HUES64 (cell line): ENCODE data around the gene USP3.

Experiments used
- H3K27ac ChIP-seq: 2 replicates; pipeline ENCODE4 v1.7.0; 2013; ENCODE audit warnings: low read depth, low read length, inconsistent platforms
- H3K27me3 ChIP-seq: 2 replicates; pipeline ENCODE4 v1.6.1; 2013; ENCODE audit warnings: mild to moderate bottlenecking, low read length; ENCODE audit not compliant: insufficient read depth
- H3K36me3 ChIP-seq: 2 replicates; pipeline ENCODE4 v1.6.1; 2013; ENCODE audit warnings: mild to moderate bottlenecking, low read length; ENCODE audit not compliant: insufficient read depth
- H3K4me1 ChIP-seq: 2 replicates; pipeline ENCODE4 v1.6.1; 2013; ENCODE audit warnings: mild to moderate bottlenecking, low read length, moderate library complexity; ENCODE audit not compliant: insufficient read depth
- H3K4me3 ChIP-seq: 2 replicates; pipeline ENCODE4 v1.5.1; 2013; ENCODE audit warnings: mild to moderate bottlenecking, low read length, moderate library complexity
- H3K9ac ChIP-seq: 2 replicates; pipeline ENCODE4 v1.6.1; 2013; ENCODE audit warnings: mild to moderate bottlenecking, low read depth, low read length
- H3K9me3 ChIP-seq: 2 replicates; pipeline ENCODE4 v1.6.1; 2013; ENCODE audit warnings: low read depth, low read length; ENCODE audit not compliant: insufficient read depth
- WGBS: fragments of 150-250, 120-280 bp; methylation state at CpG from one replicate; pipeline ENCODE4 v1.1.7; 2013; ENCODE audit warnings: missing lambda C conversion rate; 5-methylcytosine and 5-hydroxymethylcytosine counted together

USP3 gene

DNA sequence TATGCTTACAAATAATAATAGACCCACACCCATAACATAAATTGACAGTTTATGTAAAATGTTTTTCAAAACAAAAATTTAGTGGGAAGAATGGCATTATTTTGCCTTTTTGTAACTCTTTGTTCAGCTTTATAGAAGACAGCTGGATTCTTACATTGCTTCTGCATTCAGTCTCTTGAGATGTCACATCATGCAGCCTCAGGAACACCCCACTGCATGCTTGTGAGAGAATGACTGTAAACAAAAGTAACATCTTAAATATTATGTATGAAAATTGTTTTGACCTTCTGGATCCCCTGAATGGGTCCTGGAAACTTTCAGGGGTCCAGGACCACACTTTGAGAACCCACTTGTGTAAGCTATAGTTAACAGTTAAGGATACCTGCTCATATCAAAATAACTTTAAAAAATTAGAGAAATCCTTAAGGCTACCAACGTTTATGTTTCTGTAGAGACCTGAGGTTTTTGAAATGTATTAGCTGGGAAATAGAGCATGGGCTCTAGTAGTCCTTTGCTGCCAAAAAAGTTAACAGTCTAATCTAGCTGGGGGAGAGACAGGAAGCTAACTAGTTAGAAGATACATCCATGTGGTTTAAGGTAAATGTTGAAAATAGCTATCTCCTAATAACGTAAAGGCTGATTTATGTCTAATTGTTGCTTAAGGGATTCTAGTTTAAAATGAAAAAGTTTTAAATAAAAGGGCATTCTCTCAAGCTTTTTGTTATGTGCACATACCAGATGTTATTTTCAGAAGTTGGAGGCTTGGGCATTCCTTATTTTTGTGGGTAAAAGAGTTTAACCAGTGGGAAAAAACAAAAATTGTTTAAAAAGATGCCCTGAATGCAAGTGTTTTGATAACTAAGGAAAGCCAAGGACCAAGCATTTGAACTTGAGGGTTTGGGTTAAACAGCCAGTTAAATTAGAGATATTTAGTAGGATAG, 3.8 kb downstream of the USP3 start:
- H3K9ac ChIP-seq = no peak overlapping the region
- WGBS = 55% methylated on average over 2 of the region's 2 CpGs
- no peak overlapping the region for H3K4me3 ChIP-seq
- peaks cover 25% of the 10 kb centered on the region; the same call in 1 of the 2 replicates for H3K4me1 ChIP-seq
- H3K36me3 ChIP-seq = no peaks in the 10 kb centered on the region
- H3K27me3 ChIP-seq = peaks cover 69% of the 10 kb centered on the region
- no peaks in the 10 kb centered on the region for H3K9me3 ChIP-seq
- no peak overlapping the region for H3K27ac ChIP-seq

DNA sequence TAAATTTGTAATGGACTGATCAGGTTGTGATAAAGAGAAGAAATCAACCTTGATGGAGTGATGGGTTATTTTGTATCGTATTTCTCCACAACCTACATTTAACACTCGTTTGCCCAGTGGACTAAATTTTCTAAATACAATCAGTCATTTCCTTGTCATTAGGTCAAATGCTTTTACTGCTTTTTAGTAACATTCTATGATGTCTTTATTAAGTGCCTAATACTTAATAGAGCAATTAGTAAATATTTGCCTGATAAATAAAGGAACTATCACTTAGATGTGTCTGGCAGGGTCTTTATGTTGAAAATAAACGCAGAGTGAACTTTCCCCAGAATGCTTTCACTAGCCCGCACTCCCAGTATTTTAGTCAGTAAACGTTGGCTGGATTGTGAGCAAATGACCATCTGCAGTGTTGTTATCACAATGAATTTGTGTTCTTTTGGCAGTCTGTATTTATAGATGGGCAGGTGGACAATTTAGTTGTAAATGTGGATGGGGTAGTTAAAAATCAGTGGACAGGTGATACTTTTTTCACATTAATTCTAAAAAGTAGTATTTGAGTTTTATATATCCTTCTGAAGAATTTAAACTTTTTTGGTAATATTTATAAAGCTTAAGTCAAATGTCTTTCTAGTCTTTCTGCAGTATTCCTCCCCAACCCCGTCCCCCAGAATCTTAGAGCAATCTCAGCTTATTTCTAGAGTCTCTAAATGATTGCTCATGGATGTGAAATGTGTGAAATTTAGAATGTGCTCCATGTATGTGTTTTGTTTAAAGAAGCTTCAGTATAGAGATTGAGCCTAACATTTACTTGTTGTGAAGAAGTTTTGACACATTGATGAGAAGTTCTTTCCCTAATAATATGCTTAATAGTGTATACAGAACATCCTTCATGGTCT, 4.9 kb downstream of the USP3 start:
- Histone ChIP-seq H3K9me3 (no peaks in the 10 kb centered on the region), H3K27ac (no peak overlapping the region), H3K27me3 (peaks cover 59% of the 10 kb centered on the region), H3K4me1 (peaks cover 24% of the 10 kb centered on the region; the same call in 1 of the 2 replicates), H3K4me3 (no peak overlapping the region), H3K36me3 (no peaks in the 10 kb centered on the region), H3K9ac (no peak overlapping the region)
- WGBS = 65% methylated on average over 3 of the region's 6 CpGs

DNA sequence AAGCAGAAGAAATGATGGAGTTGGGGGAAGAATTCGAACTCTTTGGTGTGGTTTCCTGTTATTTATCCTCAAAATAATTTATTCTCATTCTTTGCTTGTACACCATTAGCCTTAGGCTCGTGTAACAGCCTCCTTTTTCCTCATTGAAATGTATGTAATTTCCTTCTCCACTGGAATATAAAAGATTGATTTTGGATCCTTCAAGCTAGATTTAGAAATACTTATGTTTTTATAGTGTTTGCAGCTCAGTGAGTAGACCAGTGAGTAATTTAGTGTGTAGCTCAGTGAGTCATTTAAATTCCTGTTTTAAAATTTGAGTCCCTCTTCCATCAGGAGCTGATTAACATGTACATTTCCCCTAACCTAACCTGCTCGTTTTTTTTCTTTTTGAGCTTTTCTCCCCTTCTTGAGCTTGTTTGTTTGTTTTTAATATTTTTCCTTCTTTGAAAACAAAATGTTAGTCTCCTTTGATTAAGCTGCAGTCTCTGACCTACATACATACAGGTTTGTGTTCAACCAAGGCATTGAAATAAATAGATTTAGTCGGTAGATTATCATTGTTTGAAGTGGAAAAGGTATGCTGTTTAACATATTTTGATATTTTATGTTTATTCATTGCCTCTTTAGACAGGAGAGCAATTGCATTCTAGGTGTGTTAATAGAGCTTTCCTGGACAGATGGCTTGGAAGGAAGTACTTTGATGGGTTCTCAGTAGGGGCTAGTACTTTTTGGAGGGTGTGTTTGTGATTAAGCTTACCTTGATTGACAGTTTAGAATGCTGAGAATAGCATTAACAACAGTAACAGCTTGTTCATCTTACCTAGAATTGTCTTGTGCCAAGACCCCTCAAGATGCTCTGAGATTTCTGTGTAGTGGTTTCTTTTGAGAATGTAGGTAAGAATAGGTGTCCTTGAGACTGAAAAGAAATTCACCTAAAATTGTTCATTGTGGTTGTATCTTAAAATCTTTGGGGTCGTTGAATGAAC, 5.9 kb downstream of the USP3 start:
- no peak overlapping the region for H3K4me3 ChIP-seq

DNA sequence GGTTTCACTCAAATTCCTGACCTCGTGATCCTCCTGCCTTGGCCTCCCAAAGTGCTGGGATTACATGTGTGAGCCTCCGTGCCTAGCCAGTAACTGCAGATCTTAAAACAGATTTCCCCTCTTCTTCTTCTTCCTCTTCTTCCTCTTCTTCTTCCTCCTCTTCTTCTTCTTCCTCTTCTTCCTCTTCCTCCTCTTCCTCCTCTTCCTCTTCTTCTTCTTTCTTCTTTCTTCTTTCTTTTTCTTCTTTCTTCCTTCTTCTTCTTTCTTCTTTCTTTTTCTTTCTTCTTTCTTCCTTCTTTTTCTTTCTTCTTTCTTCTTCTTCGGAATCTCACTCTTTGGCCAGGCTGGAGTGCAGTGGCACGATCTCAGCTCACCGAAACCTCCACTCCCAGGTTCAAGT, 7.8 kb downstream of the USP3 start:
- Histone ChIP-seq H3K9ac (no peak overlapping the region), H3K27me3 (peaks cover 31% of the 10 kb centered on the region), H3K4me1 (peaks cover 46% of the 10 kb centered on the region), H3K4me3 (no peak overlapping the region), H3K9me3 (no peaks in the 10 kb centered on the region), H3K27ac (no peak overlapping the region), H3K36me3 (no peaks in the 10 kb centered on the region)
- 87% methylated on average over 5 of the region's 5 CpGs for WGBS

More for the DNA sequence above, 5.9 kb downstream of the USP3 start:
- no peaks in the 10 kb centered on the region for H3K36me3 ChIP-seq
- no peak overlapping the region for H3K9ac ChIP-seq
- WGBS = 43% methylated on average over 3 of the region's 5 CpGs
- peaks cover 33% of the 10 kb centered on the region for H3K4me1 ChIP-seq
- H3K9me3 ChIP-seq = no peaks in the 10 kb centered on the region
- H3K27me3 ChIP-seq = peaks cover 50% of the 10 kb centered on the region
- H3K27ac ChIP-seq = no peak overlapping the region

DNA sequence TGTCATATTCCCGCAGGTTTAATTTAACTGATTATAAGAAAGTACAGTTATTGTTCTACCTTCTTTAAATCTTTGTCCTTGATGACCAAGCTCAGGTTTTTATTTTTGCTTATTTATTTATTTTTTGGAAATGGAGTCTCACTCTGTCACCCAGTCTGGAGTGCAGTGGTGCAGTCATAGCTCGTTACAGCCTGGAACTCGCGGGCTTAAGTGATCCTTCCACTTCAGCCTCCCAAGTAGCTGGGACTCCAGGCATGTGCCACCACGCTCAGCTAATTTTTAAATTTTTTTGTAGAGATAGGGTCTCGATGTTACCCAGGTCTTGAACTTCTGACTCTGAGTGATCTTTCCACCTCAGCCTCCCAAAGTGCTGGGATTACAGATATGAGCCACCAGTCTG, 8.9 kb downstream of the USP3 start:
- 88% methylated on average over 5 of the region's 6 CpGs for WGBS
- H3K9ac ChIP-seq = no peak overlapping the region
- no peaks in the 10 kb centered on the region for H3K36me3 ChIP-seq
- H3K4me3 ChIP-seq = no peak overlapping the region
- peaks cover 20% of the 10 kb centered on the region for H3K27me3 ChIP-seq
- no peak overlapping the region for H3K27ac ChIP-seq
- H3K4me1 ChIP-seq = peaks cover 57% of the 10 kb centered on the region
- no peaks in the 10 kb centered on the region for H3K9me3 ChIP-seq

DNA sequence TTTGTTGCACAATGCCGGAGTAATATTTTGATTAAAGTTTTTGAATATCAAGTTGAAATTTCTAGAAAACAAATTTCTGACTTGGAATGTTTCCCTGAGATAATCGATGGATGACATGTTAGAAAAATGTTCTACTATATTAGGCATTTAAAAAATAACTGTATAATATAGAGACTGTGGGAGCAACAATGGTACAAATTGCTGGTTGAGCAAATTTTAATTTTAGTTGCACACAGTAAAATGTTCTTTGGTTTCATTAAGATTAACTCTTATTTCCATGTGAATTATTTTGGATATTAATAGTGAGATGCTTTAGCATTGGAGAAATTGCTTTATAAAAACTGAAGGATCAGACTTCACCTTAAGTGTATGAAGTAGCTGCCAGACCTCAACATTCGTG, 9.3 kb downstream of the USP3 start:
- Histone ChIP-seq H3K4me3 (no peak overlapping the region), H3K4me1 (peaks cover 57% of the 10 kb centered on the region)
- WGBS = 96% methylated on average over 3 of the region's 3 CpGs

DNA sequence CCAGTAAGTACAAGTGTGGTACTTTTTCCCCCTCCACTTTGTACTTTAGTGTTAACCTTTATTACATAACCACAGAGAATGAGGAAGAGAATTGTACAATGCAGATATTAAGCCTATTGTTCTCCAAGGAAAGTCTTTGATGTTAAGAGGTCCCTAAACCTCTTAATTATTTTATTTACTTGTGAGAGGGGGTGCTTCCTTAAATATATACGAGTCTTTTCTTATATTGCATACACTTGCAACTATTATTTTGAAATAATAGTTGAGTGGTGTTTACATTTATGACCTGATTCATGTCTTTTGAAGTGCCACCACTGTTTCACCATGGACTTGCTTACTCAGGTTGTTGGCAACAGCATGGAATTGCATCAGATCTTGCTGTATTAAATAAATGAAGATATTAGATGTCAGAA, 10.1 kb downstream of the USP3 start:
- H3K27me3 ChIP-seq = peaks cover 7% of the 10 kb centered on the region
- no peak overlapping the region for H3K4me3 ChIP-seq
- H3K4me1 ChIP-seq = peaks cover 55% of the 10 kb centered on the region
- H3K9me3 ChIP-seq = no peaks in the 10 kb centered on the region
- WGBS = no CpG with 5 or more reads among the region's 1 CpG
- no peak overlapping the region for H3K9ac ChIP-seq
- no peaks in the 10 kb centered on the region for H3K36me3 ChIP-seq
- H3K27ac ChIP-seq = peak overlapping the region; percentile 62; the same call in 1 of the 2 replicates

More for the DNA sequence above, 9.3 kb downstream of the USP3 start:
- Histone ChIP-seq H3K9me3 (no peaks in the 10 kb centered on the region), H3K9ac (no peak overlapping the region), H3K27me3 (peaks cover 16% of the 10 kb centered on the region), H3K27ac (no peak overlapping the region), H3K36me3 (no peaks in the 10 kb centered on the region)

DNA sequence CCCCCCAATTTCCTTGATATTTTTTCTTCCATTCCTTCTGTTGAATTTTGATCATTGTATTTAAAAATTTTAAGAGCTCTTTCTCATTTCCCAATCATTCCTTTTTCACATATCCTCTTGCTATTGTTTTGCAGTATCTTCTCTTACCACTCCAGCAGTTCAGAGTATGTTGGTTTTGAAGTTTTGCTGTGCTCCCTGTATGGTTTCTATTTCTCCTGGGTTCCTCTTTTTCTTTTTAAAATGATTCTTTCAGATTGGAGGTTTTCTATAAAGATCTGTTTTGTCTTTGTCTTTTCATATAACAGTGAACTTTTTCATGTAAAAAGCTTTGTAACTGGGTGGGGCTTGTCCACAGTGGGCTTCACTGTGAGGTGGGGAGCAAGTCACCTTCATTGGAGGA, 12.8 kb downstream of the USP3 start:
- H3K27ac ChIP-seq = peak overlapping the region; percentile 16; the same call in 1 of the 2 replicates
- peaks cover 40% of the 10 kb centered on the region for H3K4me1 ChIP-seq
- H3K9ac ChIP-seq = no peak overlapping the region
- H3K4me3 ChIP-seq = no peak overlapping the region
- H3K27me3 ChIP-seq = no peaks in the 10 kb centered on the region
- no peaks in the 10 kb centered on the region for H3K36me3 ChIP-seq
- H3K9me3 ChIP-seq = no peaks in the 10 kb centered on the region

DNA sequence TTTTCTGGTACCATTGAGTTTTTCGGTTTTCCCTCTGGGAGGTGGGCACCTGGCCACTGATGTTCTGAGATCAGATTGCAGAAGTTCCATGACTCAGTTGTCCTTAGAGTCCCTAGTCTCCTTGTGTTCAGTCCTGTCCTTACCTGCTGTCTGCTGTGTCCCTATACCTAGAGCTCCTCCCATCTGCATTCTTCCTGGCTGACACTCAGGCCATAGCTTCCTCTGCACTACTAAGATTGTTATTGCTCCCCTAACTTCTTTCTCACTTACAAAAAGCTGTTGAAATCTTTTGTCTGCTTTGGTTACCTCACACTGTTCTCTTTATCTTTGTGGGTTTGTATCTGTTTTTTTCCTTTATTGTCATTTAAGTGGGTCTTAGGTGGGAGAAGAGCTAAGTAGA, 13.2 kb downstream of the USP3 start:
- H3K36me3 ChIP-seq = no peaks in the 10 kb centered on the region
- no peaks in the 10 kb centered on the region for H3K27me3 ChIP-seq
- 41% methylated on average over 1 of the region's 1 CpG for WGBS
- no peaks in the 10 kb centered on the region for H3K9me3 ChIP-seq
- peaks cover 40% of the 10 kb centered on the region for H3K4me1 ChIP-seq
- H3K9ac ChIP-seq = no peak overlapping the region
- no peak overlapping the region for H3K4me3 ChIP-seq
- H3K27ac ChIP-seq = peak overlapping the region; percentile 16; the same call in 1 of the 2 replicates

DNA sequence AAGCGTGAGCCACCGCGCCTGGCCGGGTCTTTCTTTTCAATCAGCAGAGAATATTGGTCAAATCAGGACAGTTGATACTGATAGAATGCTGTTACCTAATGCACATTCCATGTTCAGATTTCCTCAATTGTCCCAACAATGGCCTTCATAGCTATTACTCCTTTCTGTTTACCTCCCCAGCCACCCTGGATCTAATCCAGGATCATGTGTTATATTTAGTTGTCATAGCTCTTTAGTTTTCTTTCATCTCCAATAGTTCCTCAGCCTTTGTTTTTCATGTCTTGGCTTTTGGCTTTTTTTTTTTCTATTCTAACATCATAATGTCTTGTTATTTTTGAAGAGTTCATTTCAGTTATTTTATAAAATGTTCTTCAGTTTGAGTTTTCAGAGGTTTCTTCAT, 14.6 kb downstream of the USP3 start:
- Histone ChIP-seq H3K9me3 (no peaks in the 10 kb centered on the region), H3K4me3 (no peak overlapping the region), H3K36me3 (no peaks in the 10 kb centered on the region), H3K27ac (no peak overlapping the region), H3K27me3 (no peaks in the 10 kb centered on the region), H3K9ac (no peak overlapping the region), H3K4me1 (peaks cover 40% of the 10 kb centered on the region)
- WGBS = 95% methylated on average over 4 of the region's 4 CpGs
